Hepatocyte (in vitro differentiated cells): ENCODE measurements around the gene VGLL1. TPM values are rescaled to one million over a fixed set of nuclear protein-coding genes. Genes with fewer than 3 reads are reported as not detected.

Experiments
- DNase-seq: peaks from one replicate; pipeline ENCODE4 v3.0.0-alpha.2; 2016; ENCODE audit warnings: low spot score
- H2AFZ ChIP-seq: fragments of 200-600 bp; sonication (generic); 2 replicates; pipeline ENCODE4 v1.6.0; 2016; ENCODE audit warnings: antibody characterized with exemption, mild to moderate bottlenecking
- H3K27ac ChIP-seq: fragments of 200-600 bp; sonication (generic); 2 replicates; pipeline ENCODE4 v1.5.1; 2016; ENCODE audit warnings: mild to moderate bottlenecking
- H3K27me3 ChIP-seq: fragments of 200-600 bp; sonication (generic); 2 replicates; pipeline ENCODE4 v1.6.1; 2016
- H3K36me3 ChIP-seq: fragments of 200-600 bp; sonication (generic); replicated peaks from 2 replicates; pipeline ENCODE4 v1.5.1; 2016; ENCODE audit warnings: low read depth; ENCODE audit not compliant: insufficient read depth
- H3K4me1 ChIP-seq: fragments of 200-600 bp; sonication (generic); 2 replicates; pipeline ENCODE4 v1.5.1; 2016; ENCODE audit warnings: mild to moderate bottlenecking, moderate library complexity; ENCODE audit not compliant: insufficient read depth
- H3K4me2 ChIP-seq: fragments of 200-600 bp; sonication (generic); 2 replicates; pipeline ENCODE4 v1.6.0; 2016
- H3K4me3 ChIP-seq: fragments of 200-600 bp; sonication (generic); 2 replicates; pipeline ENCODE4 v1.5.1; 2016; ENCODE audit warnings: mild to moderate bottlenecking
- H3K79me2 ChIP-seq: fragments of 200-600 bp; sonication (generic); 2 replicates; pipeline ENCODE4 v1.6.0; 2017; ENCODE audit warnings: mild to moderate bottlenecking
- H3K9me2 ChIP-seq: fragments of 200-600 bp; sonication (generic); replicated peaks from 2 replicates; pipeline ENCODE4 v1.6.0; 2017; ENCODE audit warnings: mild to moderate bottlenecking; ENCODE audit not compliant: insufficient read depth
- H3K9me3 ChIP-seq: fragments of 200-600 bp; sonication (generic); 2 replicates; pipeline ENCODE4 v1.5.1; 2016; ENCODE audit warnings: low read depth, mild to moderate bottlenecking
- H4K20me1 ChIP-seq: fragments of 200-600 bp; sonication (generic); 2 replicates; pipeline ENCODE4 v1.6.0; 2016; ENCODE audit warnings: mild to moderate bottlenecking; ENCODE audit not compliant: insufficient read depth, poor library complexity, severe bottlenecking
- CTCF ChIP-seq: fragments of 200-600 bp; sonication (generic); IDR thresholded peaks from 2 replicates; pipeline ENCODE4 v1.5.1; 2016; ENCODE audit warnings: antibody characterized with exemption, mild to moderate bottlenecking; ENCODE audit not compliant: poor library complexity
- EZH2 ChIP-seq: fragments of 200-600 bp; sonication (generic); IDR thresholded peaks from 2 replicates; pipeline ENCODE4 v1.6.1; 2016; ENCODE audit warnings: antibody characterized with exemption, mild to moderate bottlenecking, borderline replicate concordance
- EZH2phosphoT487 ChIP-seq: fragments of 200-600 bp; sonication (generic); IDR thresholded peaks from one replicate; pipeline ENCODE4 v1.6.1; 2018; ENCODE audit warnings: antibody characterized with exemption, mild to moderate bottlenecking, low read depth, moderate library complexity; ENCODE audit not compliant: unreplicated experiment, severe bottlenecking
- WGBS: methylation state at CpG from one replicate; pipeline ENCODE4 v1.1.6; 2016; ENCODE audit warnings: low lambda C conversion rate; ENCODE audit errors: missing lambda C conversion rate; 5-methylcytosine and 5-hydroxymethylcytosine counted together
- polyA plus RNA-seq: library from polyadenylated mRNA; unstranded; fragments of >200 nt; fragmentation: Nextera tagmentation; extraction: Ambion mirVana; gene quantifications from 2 replicates; pipeline ENCODE4 v1.2.1, GENCODE V29; 2016
- total RNA-seq: library from RNA; depleted of rRNA; stranded (reverse); fragments of >200 nt; gene quantifications from 2 replicates; pipeline ENCODE4 v1.2.3, GENCODE V29; 2014

VGLL1 gene
- total and polyA plus RNA-seq, 2 experiments from 2014 or later = 4.8 to 9.3 TPM

DNA sequence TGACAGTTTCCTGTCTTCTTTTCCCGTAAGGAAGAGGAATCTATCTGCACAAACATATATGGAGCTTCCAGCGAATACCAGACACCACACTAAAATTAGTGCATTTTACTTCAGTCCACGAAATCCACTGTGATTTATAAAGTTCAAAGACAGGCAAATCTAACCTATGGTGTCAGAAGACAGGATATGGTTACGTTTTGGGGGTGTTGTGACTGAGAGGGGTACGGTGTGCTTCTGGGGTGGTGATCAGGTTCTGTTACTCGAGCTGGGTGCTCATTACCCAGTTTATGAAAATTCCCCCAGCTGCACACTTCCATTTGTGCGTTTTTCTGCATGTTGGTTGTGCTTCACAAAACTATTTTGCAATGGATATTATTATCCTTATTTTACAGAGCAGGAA, 10.3 kb downstream of the VGLL1 start:
- WGBS = 63% methylated on average over 7 of the region's 7 CpGs
- DNase-seq = no peak
- no peak overlapping the region for H2AFZ ChIP-seq
- no peak overlapping the region for H3K27ac ChIP-seq
- no peaks in the 10 kb centered on the region for H3K4me1 ChIP-seq
- H3K27me3 ChIP-seq = no peaks in the 10 kb centered on the region
- H4K20me1 ChIP-seq = no peaks in the 10 kb centered on the region
- H3K9me3 ChIP-seq = no peaks in the 10 kb centered on the region
- no peak overlapping the region for H3K4me3 ChIP-seq
- no peaks in the 10 kb centered on the region for H3K9me2 ChIP-seq
- H3K4me2 ChIP-seq = no peak overlapping the region
- TF ChIP-seq CTCF (no peak), EZH2 (no peak), EZH2phosphoT487 (no peak)
- no peaks in the 10 kb centered on the region for H3K79me2 ChIP-seq
- H3K36me3 ChIP-seq = no peaks in the 10 kb centered on the region

DNA sequence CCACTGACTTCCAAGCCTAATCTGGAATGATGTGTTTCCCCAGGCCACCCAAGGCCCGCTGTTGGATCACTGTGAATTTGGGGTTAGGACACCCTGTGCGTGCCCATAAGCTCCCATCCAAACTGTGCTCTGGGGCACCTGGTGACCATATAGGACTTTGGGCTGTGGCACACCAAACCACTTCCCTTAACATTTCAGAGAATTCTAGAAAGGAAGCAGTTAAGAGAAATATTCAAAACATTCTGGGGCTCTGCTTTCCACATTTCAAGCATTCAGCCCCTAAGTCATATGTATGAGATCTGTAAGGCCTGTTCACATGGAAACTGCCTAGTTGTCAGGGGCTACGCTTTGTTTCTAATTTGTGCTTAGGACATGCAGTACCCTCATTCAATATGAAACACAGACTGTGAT, 14.4 kb downstream of the VGLL1 start:
- Histone ChIP-seq H3K27me3 (no peaks in the 10 kb centered on the region), H3K9me2 (no peaks in the 10 kb centered on the region), H3K36me3 (no peaks in the 10 kb centered on the region), H3K27ac (no peak overlapping the region), H3K9me3 (no peaks in the 10 kb centered on the region), H2AFZ (no peak overlapping the region), H3K4me1 (no peaks in the 10 kb centered on the region), H3K79me2 (no peaks in the 10 kb centered on the region), H3K4me3 (no peak overlapping the region), H3K4me2 (no peak overlapping the region), H4K20me1 (no peaks in the 10 kb centered on the region)
- DNase-seq = no peak
- 83% methylated on average over 3 of the region's 3 CpGs for WGBS
- TF ChIP-seq EZH2 = no peak
- no peak for TF ChIP-seq EZH2phosphoT487
- no peak for TF ChIP-seq CTCF

DNA sequence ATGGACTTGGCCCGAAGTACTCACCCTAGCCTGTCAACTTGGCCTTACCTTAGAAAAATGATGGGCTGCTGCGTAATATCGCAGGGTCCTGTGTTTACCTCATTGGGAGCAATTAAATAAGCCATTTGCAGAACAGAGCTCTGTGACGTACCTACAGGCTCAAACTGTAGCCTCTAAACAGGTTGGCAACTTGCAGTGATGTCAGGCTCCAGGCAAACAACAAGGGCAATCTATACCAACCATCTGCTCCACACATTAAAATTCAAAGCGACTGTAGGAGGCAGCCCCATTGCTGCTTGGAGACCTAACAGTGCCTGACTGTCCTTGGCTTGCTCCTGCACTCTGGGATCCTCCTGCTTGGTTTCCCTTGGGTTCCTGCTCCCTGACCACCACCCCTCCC, 17.2 kb downstream of the VGLL1 start:
- no peaks in the 10 kb centered on the region for H4K20me1 ChIP-seq
- 78% methylated on average over 5 of the region's 5 CpGs for WGBS

More for the DNA sequence above, 17.2 kb downstream of the VGLL1 start:
- no peak for DNase-seq
- Histone ChIP-seq H3K4me1 (no peaks in the 10 kb centered on the region), H3K27me3 (no peaks in the 10 kb centered on the region), H3K9me3 (no peaks in the 10 kb centered on the region), H3K27ac (no peak overlapping the region), H3K9me2 (no peaks in the 10 kb centered on the region), H3K36me3 (no peaks in the 10 kb centered on the region), H3K79me2 (no peaks in the 10 kb centered on the region), H3K4me3 (no peak overlapping the region), H3K4me2 (no peak overlapping the region), H2AFZ (no peak overlapping the region)
- TF ChIP-seq EZH2phosphoT487 (no peak), EZH2 (no peak), CTCF (no peak)
